Measurements from ENCODE around the gene MTUS2.

DNA sequence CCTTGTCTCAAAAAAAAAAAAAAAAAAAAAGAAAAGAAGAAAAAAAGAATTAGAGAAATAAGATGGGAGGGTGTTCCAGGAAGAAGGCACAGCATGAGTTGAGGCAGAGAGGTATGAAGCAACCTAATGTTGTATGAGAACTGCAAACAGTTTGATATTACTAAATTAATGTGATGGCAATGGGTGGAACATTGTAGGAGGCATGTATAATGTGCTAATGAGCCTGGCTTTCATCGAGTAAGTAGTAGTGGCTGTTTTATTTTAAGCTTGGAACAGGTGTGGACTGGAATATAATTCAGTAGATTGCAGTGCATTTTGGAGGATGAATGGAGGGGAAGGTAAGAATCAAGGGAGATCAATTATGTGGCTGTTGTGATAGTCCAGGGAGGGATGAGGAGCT is 156.1 kb downstream of the MTUS2 start:
- TF ChIP-seq, protein P1, sequence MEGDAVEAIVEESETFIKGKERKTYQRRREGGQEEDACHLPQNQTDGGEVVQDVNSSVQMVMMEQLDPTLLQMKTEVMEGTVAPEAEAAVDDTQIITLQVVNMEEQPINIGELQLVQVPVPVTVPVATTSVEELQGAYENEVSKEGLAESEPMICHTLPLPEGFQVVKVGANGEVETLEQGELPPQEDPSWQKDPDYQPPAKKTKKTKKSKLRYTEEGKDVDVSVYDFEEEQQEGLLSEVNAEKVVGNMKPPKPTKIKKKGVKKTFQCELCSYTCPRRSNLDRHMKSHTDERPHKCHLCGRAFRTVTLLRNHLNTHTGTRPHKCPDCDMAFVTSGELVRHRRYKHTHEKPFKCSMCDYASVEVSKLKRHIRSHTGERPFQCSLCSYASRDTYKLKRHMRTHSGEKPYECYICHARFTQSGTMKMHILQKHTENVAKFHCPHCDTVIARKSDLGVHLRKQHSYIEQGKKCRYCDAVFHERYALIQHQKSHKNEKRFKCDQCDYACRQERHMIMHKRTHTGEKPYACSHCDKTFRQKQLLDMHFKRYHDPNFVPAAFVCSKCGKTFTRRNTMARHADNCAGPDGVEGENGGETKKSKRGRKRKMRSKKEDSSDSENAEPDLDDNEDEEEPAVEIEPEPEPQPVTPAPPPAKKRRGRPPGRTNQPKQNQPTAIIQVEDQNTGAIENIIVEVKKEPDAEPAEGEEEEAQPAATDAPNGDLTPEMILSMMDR (conservative IDR thresholded peaks at IDR 0.05 in 1 of 2, IDR thresholded peaks at IDR 0.05 in 1 of 2; ENCODE audit: extremely low read depth in 1 of 2, insufficient read depth in 1 of 2, low read depth in 1 of 2, low read length in 2 of 2), result no peak
- TF ChIP-seq EZH2 (IDR thresholded peaks at IDR 0.05; ENCODE audit: borderline replicate concordance, low read length), result no peak

Measured in mammary epithelial cell (primary cell).